ENCODE results near the gene IFITM1. TPM values are rescaled to one million over a fixed set of nuclear protein-coding genes. Genes with fewer than 3 reads are reported as not detected.
"Not testable (repeated sequence)": the region's sequence is repeated elsewhere in the genome, so short reads cannot be mapped to it uniquely, and the experiment has no call there.

Gene IFITM1
- total RNA-seq, 2 experiments from 2014 or later = 36.4 to 72.4 TPM

GRCh38 chr11:324156-324555 is 10.3 kb downstream of the IFITM1 start:
- ChIA-PET POLR2A (interaction anchor here (0.9 to 1.6 kb wide), 2 partner anchors 12 to 16 kb away, joined by 3 to 5 read pairs; no protein-coding TSS in a partner anchor), CTCF (ENCODE audit: unreplicated experiment) (no interaction called here)
- no peak overlapping the region for H3K4me2 ChIP-seq (ENCODE audit: low read length)
- TF ChIP-seq EZH2phosphoT487 (IDR thresholded peaks at IDR 0.05; ENCODE audit: borderline replicate concordance, low read depth, low read length) (no peak), CTCF (conservative IDR thresholded peaks at IDR 0.05; ENCODE audit: low read length) (no peak)
- H3K36me3 ChIP-seq (ENCODE audit: insufficient read depth, low read length) = no peaks in the 10 kb centered on the region
- no peaks in the 10 kb centered on the region for H3K9me3 ChIP-seq (ENCODE audit: low read length)
- H3K4me3 ChIP-seq (ENCODE audit: low read depth, low read length, poor library complexity, severe bottlenecking) = no peak overlapping the region
- BruUV-seq (replicated peaks) = no TSS peak
- H3K9me2 ChIP-seq (ENCODE audit: insufficient read depth, low read length) = no peaks in the 10 kb centered on the region
- no peaks in the 10 kb centered on the region for H4K20me1 ChIP-seq (ENCODE audit: insufficient read depth, low read length)
- peaks cover 32% of the 10 kb centered on the region for H3K4me1 ChIP-seq (ENCODE audit: insufficient read depth, low read length, poor library complexity, severe bottlenecking)
- no peak overlapping the region for H2AFZ ChIP-seq (ENCODE audit: low read length)
- no peak overlapping the region for H3K27ac ChIP-seq (ENCODE audit: low read depth, low read length, poor library complexity, severe bottlenecking)
- intact Hi-C loops (cut with micrococcal nuclease; ENCODE audit: unreplicated experiment) = no loop called here
- no peaks in the 10 kb centered on the region for H3K79me2 ChIP-seq (ENCODE audit: insufficient read depth, low read depth, low read length)
- no peak for DNase-seq (ENCODE audit: low spot score)

GRCh38 chr11:324593-325517 is 11.0 kb downstream of the IFITM1 start:
- H3K9me3 ChIP-seq (ENCODE audit: low read length); H3K36me3 ChIP-seq (ENCODE audit: insufficient read depth, low read length); CTCF ChIA-PET (ENCODE audit: unreplicated experiment); H3K4me2 ChIP-seq (ENCODE audit: low read length); intact Hi-C loops (cut with micrococcal nuclease; ENCODE audit: unreplicated experiment); H2AFZ ChIP-seq (ENCODE audit: low read length); DNase-seq (ENCODE audit: low spot score); H3K79me2 ChIP-seq (ENCODE audit: insufficient read depth, low read depth, low read length); H3K27ac ChIP-seq (ENCODE audit: low read depth, low read length, poor library complexity, severe bottlenecking); BruUV-seq (replicated peaks); H3K9me2 ChIP-seq (ENCODE audit: insufficient read depth, low read length); H4K20me1 ChIP-seq (ENCODE audit: insufficient read depth, low read length); H3K4me3 ChIP-seq (ENCODE audit: low read depth, low read length, poor library complexity, severe bottlenecking): not testable (repeated sequence)
- POLR2A ChIA-PET = interaction anchor here (0.9 to 1.6 kb wide), 2 partner anchors 13 to 15 kb away, joined by 3 to 5 read pairs; no protein-coding TSS in a partner anchor
- peaks cover 39% of the 10 kb centered on the region for H3K4me1 ChIP-seq (ENCODE audit: insufficient read depth, low read length, poor library complexity, severe bottlenecking)

- H3K9me3 ChIP-seq (ENCODE audit: low read length) = no peaks in the 10 kb centered on the region
- H3K4me3 ChIP-seq (ENCODE audit: low read depth, low read length, poor library complexity, severe bottlenecking) = peak overlapping the region; percentile 44
- no peaks in the 10 kb centered on the region for H4K20me1 ChIP-seq (ENCODE audit: insufficient read depth, low read length)
- H3K79me2 ChIP-seq (ENCODE audit: insufficient read depth, low read depth, low read length) = no peaks in the 10 kb centered on the region
- POLR2A ChIA-PET = interaction anchor here (5.5 kb wide), 1 partner anchor 13 kb away, joined by 63 read pairs; no protein-coding TSS in a partner anchor
- H3K36me3 ChIP-seq (ENCODE audit: insufficient read depth, low read length) = no peaks in the 10 kb centered on the region
- H2AFZ ChIP-seq (ENCODE audit: low read length) = peak overlapping the region; percentile 53; the same call in 1 of the 2 replicates
- peaks cover 51% of the 10 kb centered on the region for H3K4me1 ChIP-seq (ENCODE audit: insufficient read depth, low read length, poor library complexity, severe bottlenecking)
- peak overlapping the region; percentile 75 for H3K27ac ChIP-seq (ENCODE audit: low read depth, low read length, poor library complexity, severe bottlenecking)
- CTCF ChIA-PET (ENCODE audit: unreplicated experiment) = no interaction called here
- H3K4me2 ChIP-seq (ENCODE audit: low read length) = peak overlapping the region; percentile 76
- no TSS peak for BruUV-seq (replicated peaks)
- TF ChIP-seq CTCF (conservative IDR thresholded peaks at IDR 0.05; ENCODE audit: low read length) (no peak), EZH2phosphoT487 (IDR thresholded peaks at IDR 0.05; ENCODE audit: borderline replicate concordance, low read depth, low read length) (no peak)
- H3K9me2 ChIP-seq (ENCODE audit: insufficient read depth, low read length) = no peaks in the 10 kb centered on the region
- intact Hi-C loops (cut with micrococcal nuclease; ENCODE audit: unreplicated experiment) = no loop called here
- no peak for DNase-seq (ENCODE audit: low spot score)
These were observed 12.2 kb downstream of the IFITM1 start for GRCh38 chr11:325796-326591.

Measured in OCI-LY7 (cell line).